Stimulated activated naive CD8-positive, alpha-beta T cell treated with anti-CD3 and anti-CD28 coated beads, Interleukin-15, Interleukin-2, amounts not matched to agents 100 ng/mL and 50 ng/mL, for 24 hours (primary cell): ENCODE results near the gene HIP1.
"Not testable (repeated sequence)": the region's sequence is repeated elsewhere in the genome, so short reads cannot be mapped to it uniquely, and the experiment has no call there.

Experiments
- H3K27ac Mint-ChIP-seq: one replicate; pipeline ENCODE4 v1.8.0; 2021; ENCODE audit warnings: mild to moderate bottlenecking, mixed read lengths
- H3K27me3 Mint-ChIP-seq: one replicate; pipeline ENCODE4 v1.8.0; 2021; ENCODE audit warnings: mixed read lengths
- H3K36me3 Mint-ChIP-seq: one replicate; pipeline ENCODE4 v1.8.0; 2021; ENCODE audit warnings: low read depth, mixed read lengths
- H3K4me1 Mint-ChIP-seq: one replicate; pipeline ENCODE4 v1.8.0; 2021; ENCODE audit warnings: low read depth, mixed read lengths
- H3K4me3 Mint-ChIP-seq: one replicate; pipeline ENCODE4 v1.8.0; 2021; ENCODE audit warnings: mild to moderate bottlenecking, mixed read lengths
- H3K9me3 Mint-ChIP-seq: one replicate; pipeline ENCODE4 v1.8.0; 2021; ENCODE audit warnings: mixed read lengths

The HIP1 gene

DNA sequence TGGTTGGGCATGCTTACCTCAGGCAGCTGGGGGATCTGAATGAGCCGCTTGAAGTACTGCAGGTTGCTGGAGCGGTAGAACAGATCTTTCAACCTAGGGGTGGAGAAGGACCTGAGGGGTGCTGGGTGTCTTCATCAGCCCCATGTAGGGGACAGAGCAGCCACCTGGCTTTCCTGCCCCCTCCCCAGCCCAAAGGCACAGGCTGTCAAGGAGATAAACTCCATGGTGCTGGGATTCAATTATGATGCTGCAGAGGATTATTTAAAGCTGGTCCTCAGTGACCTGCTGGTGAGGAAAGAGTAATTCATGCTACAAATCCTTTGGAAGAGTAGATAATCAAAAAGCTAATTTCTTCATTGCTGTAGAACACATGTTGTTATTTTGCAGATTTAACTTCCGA is 175.6 kb downstream of the HIP1 start:
- no peak overlapping the region for H3K4me3 Mint-ChIP-seq
- no peaks in the 10 kb centered on the region for H3K4me1 Mint-ChIP-seq
- peaks cover 8% of the 10 kb centered on the region for H3K9me3 Mint-ChIP-seq
- no peaks in the 10 kb centered on the region for H3K27me3 Mint-ChIP-seq
- H3K27ac Mint-ChIP-seq = no peak overlapping the region
- peaks cover 31% of the 10 kb centered on the region for H3K36me3 Mint-ChIP-seq

DNA sequence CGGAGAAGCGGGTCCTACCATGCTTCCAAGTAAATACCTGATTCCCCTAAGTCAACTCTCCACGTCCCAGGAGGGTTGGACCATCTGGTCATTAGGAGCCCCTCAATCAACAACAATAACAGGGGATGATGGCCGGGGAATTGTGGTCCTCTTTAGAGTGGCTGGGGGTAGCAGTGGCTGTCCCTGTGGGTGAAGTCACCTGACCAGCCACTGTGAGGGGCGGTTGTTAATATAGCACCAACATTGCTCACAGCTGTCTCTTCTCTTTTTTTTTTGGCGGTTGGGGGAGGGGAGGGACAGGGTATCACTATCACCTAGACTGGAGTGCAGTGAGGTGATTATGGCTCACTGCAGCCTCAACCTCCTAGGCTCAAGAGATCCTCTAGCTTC is 178.8 kb downstream of the HIP1 start:
- peaks cover 25% of the 10 kb centered on the region for H3K36me3 Mint-ChIP-seq
- H3K27me3 Mint-ChIP-seq = no peaks in the 10 kb centered on the region
- peaks cover 8% of the 10 kb centered on the region for H3K9me3 Mint-ChIP-seq
- H3K4me3 Mint-ChIP-seq = no peak overlapping the region
- H3K27ac Mint-ChIP-seq = no peak overlapping the region
- H3K4me1 Mint-ChIP-seq = no peaks in the 10 kb centered on the region

DNA sequence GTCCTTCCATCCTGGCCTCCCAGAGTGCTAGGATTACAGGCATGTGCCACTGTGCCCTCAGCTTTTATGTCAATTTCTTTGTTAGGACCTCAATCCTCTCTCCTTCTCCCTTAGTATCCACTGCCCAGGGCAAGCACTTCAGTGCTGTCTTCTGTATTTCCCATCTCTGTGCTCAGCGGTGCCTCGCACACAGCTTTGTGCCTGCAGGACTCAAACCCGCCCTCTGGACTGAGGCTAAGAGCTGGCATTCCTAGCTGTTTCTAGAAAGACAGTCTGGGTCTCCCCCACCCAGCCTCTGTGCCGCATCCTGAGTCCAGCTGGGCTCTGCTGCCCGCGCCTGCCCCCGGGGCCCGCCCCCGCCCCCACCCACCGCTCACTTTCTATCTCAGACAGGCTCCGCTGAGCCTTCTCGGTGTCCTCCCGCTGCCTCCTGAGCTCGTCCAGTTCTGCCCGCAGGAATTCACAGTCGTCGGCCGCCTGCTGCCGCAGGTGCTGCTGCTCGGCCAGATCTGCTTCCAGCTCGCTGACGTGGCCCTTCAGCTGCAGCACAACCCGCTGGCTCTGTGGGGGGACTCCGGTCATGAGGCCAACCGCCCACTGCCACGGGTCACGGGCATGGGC is 179.3 kb downstream of the HIP1 start:
- Mint-ChIP-seq H3K27me3 (no peaks in the 10 kb centered on the region), H3K36me3 (peaks cover 25% of the 10 kb centered on the region), H3K4me3 (no peak overlapping the region), H3K4me1 (no peaks in the 10 kb centered on the region), H3K9me3 (peaks cover 8% of the 10 kb centered on the region), H3K27ac (no peak overlapping the region)

DNA sequence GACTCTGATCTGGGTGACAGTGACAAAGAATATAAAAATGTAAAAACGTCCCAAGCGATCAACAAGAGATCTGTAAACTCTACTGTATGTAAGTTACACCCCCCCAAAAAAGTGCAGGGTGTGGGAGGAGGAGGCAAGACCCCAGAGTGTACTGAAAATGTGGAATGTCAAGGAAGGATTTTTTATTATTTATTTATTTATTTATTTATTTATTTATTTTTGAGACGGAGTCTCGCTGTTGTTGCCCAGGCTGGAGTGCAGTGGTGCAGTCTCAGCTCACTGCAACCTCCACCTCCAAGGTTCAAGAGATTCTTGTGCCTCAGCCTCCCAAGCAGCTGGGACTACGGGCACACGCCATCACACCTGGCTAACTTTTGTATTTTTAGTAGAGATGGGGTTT is 181.9 kb downstream of the HIP1 start:
- not testable (repeated sequence) for H3K36me3 Mint-ChIP-seq

DNA sequence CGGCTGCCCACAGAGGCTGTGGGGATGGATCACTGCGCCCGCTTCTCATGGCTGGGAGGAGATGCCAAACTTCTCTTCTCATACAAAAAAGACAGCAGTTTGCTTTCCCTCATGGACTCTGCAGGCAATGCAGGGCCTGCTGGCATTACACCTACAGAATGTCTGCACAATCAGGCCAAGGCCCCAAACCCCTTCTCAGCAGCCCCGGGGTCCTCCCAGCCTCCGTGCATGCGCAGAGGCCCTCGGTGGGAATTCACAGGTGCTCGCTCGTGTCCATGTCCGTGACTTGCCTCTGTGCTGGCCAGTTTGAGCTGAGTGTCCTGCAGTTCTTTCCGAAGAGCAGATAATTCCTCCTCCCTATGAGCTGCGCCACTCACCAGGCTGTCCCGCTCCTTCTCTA is 183.0 kb downstream of the HIP1 start:
- no peak overlapping the region for H3K27ac Mint-ChIP-seq
- H3K27me3 Mint-ChIP-seq = no peaks in the 10 kb centered on the region
- H3K36me3 Mint-ChIP-seq = peaks cover 2% of the 10 kb centered on the region
- H3K4me1 Mint-ChIP-seq = no peaks in the 10 kb centered on the region
- H3K4me3 Mint-ChIP-seq = no peak overlapping the region
- H3K9me3 Mint-ChIP-seq = no peaks in the 10 kb centered on the region

More for the DNA sequence above, 181.9 kb downstream of the HIP1 start:
- H3K9me3 Mint-ChIP-seq, H3K27ac Mint-ChIP-seq, H3K4me1 Mint-ChIP-seq, H3K4me3 Mint-ChIP-seq, H3K27me3 Mint-ChIP-seq: not testable (repeated sequence)

DNA sequence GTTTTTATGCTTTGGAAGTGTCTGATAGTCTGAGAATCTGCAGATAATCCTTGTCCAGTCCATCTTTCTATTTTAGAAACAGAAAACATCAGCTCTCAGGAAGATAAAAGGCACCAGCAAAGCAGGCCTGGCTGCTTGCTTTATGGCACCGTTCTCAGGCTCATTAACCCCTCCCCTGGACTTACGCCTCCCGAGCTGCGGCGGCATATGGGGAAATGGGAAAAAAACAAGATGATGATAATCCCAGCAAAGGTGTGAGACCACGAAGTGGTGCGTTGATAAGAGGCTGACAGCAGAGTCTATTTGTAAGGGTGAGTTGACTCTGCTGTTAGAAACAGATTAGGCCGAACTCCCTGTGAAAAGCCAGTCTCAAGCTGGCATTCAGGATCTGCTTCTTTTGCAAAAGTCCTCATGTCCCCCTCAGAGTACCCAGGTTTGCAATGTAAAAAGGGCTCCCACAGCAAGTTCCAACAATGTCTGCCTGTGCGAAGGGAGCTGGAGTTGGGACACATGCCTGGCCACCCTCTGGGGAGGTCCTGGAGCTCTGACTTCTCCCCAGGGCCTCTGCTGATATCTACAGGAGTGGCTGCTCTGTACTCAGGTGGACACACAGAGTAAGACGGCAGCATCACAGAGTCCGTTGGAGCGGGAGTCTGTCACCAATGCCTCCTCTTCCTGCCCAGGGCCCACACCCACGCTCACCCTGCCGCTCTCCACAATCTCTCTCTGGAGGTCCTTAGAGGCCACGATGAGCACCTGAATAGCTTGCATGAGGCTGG is 192.3 kb downstream of the HIP1 start:
- no peaks in the 10 kb centered on the region for H3K4me1 Mint-ChIP-seq
- H3K27me3 Mint-ChIP-seq = no peaks in the 10 kb centered on the region
- no peaks in the 10 kb centered on the region for H3K9me3 Mint-ChIP-seq
- H3K27ac Mint-ChIP-seq = no peak overlapping the region
- H3K36me3 Mint-ChIP-seq = peaks cover 8% of the 10 kb centered on the region
- H3K4me3 Mint-ChIP-seq = no peak overlapping the region

DNA sequence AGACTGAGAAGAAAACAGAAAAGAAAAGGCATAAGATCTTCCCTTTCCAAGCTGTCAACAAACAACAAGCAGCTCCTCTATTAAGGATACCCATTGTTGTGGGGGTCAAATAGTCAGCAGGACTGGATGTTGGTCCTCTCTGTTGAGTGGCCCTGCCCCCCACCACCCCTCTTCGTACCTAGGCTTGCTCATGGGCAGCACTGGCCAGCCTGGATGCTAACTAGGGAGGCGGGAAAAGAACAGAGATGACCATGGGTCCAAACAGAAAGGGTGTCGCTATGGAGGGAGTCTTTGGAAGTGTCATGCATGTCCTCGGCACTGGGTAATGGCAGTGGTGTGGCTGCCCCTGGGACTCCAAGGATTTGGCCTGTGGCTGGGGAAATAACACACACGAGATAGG is 201.0 kb downstream of the HIP1 start:
- Mint-ChIP-seq H3K4me1 (no peaks in the 10 kb centered on the region), H3K36me3 (peaks cover 4% of the 10 kb centered on the region), H3K4me3 (no peak overlapping the region), H3K27ac (no peak overlapping the region), H3K9me3 (no peaks in the 10 kb centered on the region), H3K27me3 (no peaks in the 10 kb centered on the region)

DNA sequence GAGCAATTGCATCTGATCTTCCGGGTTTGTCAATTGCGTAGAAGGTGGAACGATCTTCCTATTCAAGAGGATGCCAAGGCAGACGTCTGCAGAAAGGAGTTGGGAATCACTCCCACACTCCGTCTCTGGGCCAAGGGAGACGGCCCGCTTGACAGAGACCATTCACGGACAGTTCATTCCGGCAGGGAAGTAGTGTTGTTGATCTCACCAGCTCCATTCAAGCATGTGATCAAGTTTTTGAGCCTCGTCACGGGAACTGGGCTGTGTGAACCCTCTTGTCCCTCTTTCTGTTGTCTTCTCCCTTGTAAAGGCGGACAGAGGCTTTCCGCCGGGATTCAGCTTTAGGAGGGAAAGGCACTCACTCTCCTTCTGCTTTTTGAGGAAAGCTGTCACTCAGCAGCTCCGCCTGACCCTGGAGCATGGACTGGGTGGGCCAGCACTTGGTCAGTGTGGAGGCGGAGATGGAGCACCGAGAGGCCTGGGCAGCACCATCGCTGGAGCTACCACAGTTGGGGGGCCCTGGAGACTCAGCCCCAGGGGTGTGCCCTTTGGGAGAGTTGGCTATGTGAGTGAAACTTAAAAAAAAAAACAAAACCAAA is 201.7 kb downstream of the HIP1 start:
- H3K4me1 Mint-ChIP-seq = no peaks in the 10 kb centered on the region
- H3K4me3 Mint-ChIP-seq = no peak overlapping the region
- peaks cover 4% of the 10 kb centered on the region for H3K36me3 Mint-ChIP-seq
- H3K9me3 Mint-ChIP-seq = no peaks in the 10 kb centered on the region
- H3K27me3 Mint-ChIP-seq = no peaks in the 10 kb centered on the region
- no peak overlapping the region for H3K27ac Mint-ChIP-seq

DNA sequence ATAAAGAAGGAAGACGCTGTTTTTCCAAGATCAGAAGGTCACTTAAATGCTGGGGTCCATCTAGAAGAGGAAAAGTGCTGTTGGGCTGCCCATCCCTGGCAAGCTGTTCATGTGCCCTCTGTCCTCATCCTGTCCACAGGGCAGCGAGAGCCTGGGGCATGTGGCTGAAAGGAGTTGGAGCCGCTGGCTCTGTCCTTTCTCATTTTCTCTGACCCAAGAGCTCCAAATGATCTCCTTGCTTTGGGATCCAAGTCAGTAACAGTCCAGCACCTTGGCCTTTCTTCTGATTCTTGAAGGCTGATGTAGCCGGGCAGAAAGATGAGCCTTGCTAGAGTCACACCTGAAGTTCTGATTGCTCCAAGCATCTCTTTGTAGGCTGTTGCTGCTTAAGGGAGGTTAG is 202.2 kb downstream of the HIP1 start:
- H3K4me3 Mint-ChIP-seq = no peak overlapping the region
- peaks cover under 1% of the 10 kb centered on the region for H3K36me3 Mint-ChIP-seq
- H3K9me3 Mint-ChIP-seq = no peaks in the 10 kb centered on the region
- no peaks in the 10 kb centered on the region for H3K4me1 Mint-ChIP-seq
- H3K27me3 Mint-ChIP-seq = no peaks in the 10 kb centered on the region
- no peak overlapping the region for H3K27ac Mint-ChIP-seq

DNA sequence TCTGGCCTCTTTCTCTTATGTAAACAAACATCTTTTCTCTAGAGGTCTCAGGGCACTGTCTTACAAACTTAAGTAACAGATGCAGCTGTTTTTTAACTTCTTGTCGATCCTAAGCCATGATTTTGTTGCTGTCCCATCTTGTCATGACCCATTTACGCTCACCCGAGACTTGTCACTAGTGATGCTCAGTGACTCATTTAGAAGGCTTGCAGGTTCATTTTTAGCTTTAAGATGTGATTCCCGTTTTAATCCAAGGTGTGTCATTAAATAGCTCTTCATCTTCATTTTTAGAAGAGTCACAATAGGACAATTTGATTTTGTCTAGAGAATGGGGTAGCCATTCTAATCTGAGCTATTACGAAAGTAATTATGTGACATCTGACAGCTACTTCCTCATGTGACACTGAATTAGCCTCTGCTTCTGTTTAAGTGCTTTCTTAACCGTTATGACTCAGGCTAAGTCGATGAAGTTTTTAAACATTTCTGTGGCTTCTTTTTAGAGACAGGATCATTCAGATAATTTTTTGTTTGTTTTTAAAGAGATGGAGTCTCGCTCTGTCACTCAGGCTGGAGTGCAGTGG is 203.9 kb downstream of the HIP1 start:
- Mint-ChIP-seq H3K27ac (no peak overlapping the region), H3K9me3 (no peaks in the 10 kb centered on the region), H3K36me3 (no peaks in the 10 kb centered on the region), H3K4me1 (no peaks in the 10 kb centered on the region), H3K4me3 (no peak overlapping the region), H3K27me3 (no peaks in the 10 kb centered on the region)

DNA sequence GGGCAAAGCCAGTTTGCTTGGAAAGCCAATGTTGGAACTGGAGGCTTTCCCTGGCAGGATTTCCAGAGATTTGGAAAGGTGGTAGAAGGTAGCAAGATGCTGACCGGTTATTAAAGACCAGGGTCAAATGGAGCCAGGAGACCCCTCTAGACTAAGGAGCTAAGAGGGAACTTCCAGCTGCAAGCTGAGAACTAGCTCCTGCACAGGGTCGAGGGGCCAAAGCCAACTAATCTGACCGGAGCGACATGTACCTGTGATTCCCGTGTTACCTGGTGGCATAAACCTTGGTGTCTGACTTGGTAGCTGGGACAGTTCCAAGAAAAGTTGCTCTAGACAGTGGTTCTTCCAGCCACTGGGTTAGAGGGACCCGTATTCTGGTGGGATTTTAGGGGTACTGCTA is 204.8 kb downstream of the HIP1 start:
- no peak overlapping the region for H3K27ac Mint-ChIP-seq
- H3K36me3 Mint-ChIP-seq = no peaks in the 10 kb centered on the region
- H3K9me3 Mint-ChIP-seq = no peaks in the 10 kb centered on the region
- H3K27me3 Mint-ChIP-seq = no peaks in the 10 kb centered on the region
- no peaks in the 10 kb centered on the region for H3K4me1 Mint-ChIP-seq
- H3K4me3 Mint-ChIP-seq = no peak overlapping the region

DNA sequence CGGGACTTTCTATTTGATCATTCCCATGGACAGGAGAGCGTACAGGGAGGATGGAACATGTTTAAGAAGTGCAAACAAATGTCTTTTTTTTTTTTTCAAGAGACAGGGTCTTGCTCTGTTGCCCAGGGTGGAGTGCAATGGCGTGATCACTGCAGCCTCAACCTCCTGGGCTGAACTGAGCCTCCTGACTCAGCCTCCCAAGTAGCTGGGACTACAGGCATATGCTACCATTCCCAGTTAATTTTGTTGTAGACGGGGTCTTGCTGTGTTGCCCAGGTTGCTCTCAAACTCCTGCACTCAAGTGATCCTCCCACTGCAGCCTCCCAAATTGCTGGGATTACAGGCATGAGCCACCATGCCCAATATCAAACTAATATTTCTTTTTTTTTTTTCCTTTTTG is 206.1 kb downstream of the HIP1 start:
- Mint-ChIP-seq H3K27me3 (no peaks in the 10 kb centered on the region), H3K4me3 (no peak overlapping the region), H3K27ac (no peak overlapping the region), H3K9me3 (no peaks in the 10 kb centered on the region), H3K4me1 (peaks cover 5% of the 10 kb centered on the region), H3K36me3 (no peaks in the 10 kb centered on the region)

DNA sequence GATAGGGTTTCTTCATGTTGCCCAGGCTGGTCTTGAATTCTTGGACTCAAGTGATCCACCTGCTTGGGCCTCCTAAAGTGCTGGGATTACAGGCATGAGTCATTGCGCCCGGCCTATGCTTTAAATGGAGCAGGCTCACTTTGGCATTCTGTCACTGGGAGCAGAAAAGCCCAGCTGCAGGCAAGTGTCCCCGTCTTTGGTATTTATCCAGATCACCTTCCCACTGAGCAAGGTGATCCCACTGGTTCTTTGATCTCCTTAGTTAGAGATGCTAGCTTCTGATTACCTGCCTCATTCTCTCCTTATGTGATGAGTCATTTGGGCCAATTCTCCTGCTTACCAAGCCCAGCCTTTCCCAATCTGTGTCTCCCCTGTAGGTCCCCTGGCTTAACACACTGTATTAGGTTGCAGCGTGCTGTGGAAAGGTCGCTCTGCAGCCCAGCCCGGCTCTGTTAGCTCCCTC is 207.4 kb downstream of the HIP1 start:
- Mint-ChIP-seq H3K4me1 (peaks cover 15% of the 10 kb centered on the region), H3K4me3 (no peak overlapping the region), H3K27ac (no peak overlapping the region), H3K27me3 (no peaks in the 10 kb centered on the region), H3K36me3 (no peaks in the 10 kb centered on the region), H3K9me3 (no peaks in the 10 kb centered on the region)

DNA sequence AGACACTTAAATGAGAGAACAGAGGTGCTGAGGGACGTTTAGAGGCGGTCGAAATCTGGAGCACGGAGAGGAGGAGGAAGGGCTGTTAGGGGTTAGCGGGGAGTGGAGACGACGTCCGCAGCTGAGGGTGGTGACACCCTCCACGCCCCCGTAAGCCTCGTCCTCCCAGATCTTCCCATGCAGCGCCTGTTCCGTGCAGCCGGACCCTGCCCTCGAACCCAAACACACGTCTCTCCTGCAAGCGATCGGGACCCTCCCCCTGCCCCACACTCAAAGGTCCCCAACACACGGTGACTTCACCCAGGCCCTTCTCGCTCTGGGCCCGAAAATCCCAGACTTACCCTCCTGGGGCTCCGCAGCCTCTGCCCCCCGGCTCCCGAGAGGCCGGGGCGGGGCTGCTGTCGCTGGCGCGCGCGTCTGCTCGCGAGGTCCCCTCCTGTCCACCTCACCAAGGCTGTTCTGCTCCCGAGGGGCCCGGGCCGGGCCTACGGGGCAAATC is 211.5 kb downstream of the HIP1 start:
- Mint-ChIP-seq H3K36me3 (peaks cover 33% of the 10 kb centered on the region), H3K27ac (peak overlapping the region; percentile 91), H3K4me1 (peaks cover 37% of the 10 kb centered on the region), H3K4me3 (peak overlapping the region; percentile 93)
- not testable (repeated sequence) for H3K27me3 Mint-ChIP-seq, H3K9me3 Mint-ChIP-seq

DNA sequence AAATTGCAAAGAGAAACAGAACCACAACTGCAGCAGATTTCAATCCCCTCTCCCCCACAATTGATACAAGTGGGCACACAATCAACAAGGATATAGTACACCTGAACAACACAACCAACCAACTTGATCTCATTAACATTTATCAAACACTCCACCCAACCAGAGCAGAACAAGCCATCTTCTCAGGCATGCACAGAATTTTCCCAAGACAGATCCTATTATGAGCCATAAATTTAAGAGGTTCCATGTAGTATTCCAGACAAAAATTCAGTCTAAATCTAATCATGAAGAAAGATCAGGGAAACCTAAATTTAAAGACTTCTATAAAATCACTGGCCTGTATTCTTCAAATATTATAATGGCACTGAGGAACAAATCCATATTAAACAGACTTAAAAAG is 217.0 kb downstream of the HIP1 start:
- Mint-ChIP-seq H3K4me1 (peaks cover 25% of the 10 kb centered on the region), H3K36me3 (peaks cover 62% of the 10 kb centered on the region), H3K9me3 (peaks cover 14% of the 10 kb centered on the region)
- H3K4me3 Mint-ChIP-seq, H3K27me3 Mint-ChIP-seq, H3K27ac Mint-ChIP-seq: not testable (repeated sequence)
